ENCODE data around the gene STX18.
"Not testable (repeated sequence)": the region's sequence is repeated elsewhere in the genome, so short reads cannot be mapped to it uniquely, and the experiment has no call there.

Gene STX18

GRCh38 chr4:4474476-4474875 lies 67.4 kb downstream of the STX18 start:
- no peak for DNase-seq

- DNase-seq = no peak
Observed at GRCh38 chr4:4472344-4472958, 69.4 kb downstream of the STX18 start.

DNA sequence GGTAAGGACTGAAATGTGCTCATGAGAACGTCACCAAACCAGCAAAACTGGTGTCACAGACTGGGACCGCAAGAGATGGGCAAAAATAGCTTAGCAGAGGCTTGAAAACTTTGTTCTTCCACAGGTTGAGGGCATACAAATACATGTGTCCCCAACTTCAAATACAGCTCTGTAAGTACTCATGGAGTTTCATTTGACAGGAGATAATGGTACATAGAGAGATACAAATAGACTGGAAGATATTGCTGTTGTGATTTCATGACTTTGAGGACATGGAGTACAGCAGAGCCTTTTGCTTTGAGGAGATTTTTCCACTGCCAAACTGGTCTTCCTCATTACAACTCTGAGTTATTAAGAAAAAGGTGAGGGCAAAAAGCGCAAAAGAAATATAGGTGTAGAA lies 70.7 kb downstream of the STX18 start:
- DNase-seq = no peak

DNA sequence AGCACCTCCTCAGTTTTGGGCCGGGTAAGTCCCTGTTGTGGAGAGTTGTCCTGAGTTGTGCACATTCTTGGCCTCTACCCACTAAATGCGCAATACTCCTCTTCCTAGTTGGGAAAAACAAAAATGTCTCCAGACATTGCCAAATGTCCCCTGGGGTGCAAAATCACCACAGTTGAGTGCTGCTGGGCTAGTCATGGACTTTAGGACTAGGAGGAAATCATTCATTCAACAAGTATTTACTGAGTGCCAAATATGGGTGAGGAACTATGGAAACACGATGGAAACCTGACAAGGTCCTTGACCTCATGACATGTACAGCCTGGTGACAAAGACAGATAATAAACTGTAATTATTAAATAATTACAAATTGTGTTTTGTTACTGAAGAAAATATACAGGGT lies 71.6 kb downstream of the STX18 start:
- no peak for DNase-seq

DNA sequence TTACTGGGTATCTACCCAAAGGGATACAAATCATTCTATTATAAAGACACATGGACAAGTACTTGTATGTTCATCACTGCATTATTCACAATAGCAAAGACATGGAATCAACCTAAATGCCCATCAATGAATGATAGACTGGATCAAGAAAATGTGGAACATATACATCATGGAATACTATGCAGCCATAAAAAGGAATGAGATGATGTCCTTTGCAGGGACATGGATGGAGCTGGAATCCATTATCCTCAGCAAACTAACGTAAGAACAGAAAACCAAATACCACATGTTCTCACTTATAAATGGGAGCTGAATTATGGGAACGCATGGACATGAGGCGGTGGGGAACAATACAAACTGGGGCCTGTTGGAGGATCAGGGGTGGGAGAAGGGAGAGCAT lies 76.6 kb downstream of the STX18 start:
- not testable (repeated sequence) for DNase-seq

GRCh38 chr4:4462970-4463369 lies 78.9 kb downstream of the STX18 start:
- no peak for DNase-seq

DNA sequence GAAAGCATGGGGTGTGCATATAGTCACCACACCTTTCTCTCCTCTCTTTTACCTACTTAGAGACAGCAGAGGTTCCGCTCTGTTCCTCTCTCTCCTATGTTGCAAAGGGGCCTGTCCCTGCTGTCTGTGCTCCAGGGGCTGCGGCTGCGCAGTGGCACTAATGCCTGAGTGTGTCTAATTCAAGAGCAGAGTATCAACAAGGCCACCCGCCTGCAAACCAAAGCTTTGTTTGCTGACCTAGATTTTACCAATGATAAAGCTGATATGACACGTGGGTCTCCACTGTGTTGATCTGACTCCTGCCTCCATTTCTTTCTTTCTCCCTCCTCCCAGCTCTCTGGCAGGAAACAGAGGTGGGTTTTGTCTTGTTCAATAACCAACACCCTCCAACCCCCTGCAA lies 80.0 kb downstream of the STX18 start:
- peak; percentile 32 for DNase-seq

DNA sequence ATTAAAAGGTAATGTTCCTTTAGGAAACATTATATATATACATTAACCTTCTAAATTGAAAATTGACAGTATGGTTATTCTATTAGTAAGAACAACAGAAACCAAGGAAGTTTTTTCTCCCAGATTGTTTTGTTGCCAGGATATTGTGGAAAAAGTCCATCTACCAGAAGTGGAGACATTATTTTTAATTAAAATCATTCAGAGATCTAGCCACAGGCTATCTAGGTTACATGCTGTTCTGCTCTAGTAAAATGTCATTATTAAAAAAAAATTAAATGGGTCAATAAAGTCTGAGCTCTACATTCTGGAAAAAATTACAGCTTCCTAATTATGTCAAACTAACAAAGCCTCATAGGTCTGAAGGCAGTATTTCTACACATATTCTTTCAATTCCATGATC lies 80.7 kb downstream of the STX18 start:
- no peak for DNase-seq

DNA sequence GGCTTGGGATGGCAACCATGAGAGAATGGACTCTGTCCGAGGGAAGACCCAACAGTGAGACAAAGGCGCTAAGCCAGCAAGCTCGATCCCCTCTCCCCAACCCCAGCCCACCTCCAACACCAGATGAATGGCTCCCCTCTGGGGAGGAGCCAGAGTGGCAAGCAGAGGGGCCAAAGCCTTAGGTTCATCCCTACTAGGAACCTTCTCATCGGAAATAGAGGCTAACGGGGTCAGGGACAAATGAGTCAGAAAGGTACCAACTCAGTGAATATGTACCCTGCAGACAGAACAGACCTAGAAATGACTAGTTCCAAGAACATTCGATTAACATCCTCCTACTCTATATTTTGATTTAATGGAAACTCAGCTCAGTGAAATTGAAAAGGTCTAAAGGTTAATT lies 81.1 kb downstream of the STX18 start:
- no peak for DNase-seq

GRCh38 chr4:4459181-4459580 lies 82.7 kb downstream of the STX18 start:
- DNase-seq = no peak

- DNase-seq = no peak
Observed at GRCh38 chr4:4457803-4458553, 83.9 kb downstream of the STX18 start.

DNA sequence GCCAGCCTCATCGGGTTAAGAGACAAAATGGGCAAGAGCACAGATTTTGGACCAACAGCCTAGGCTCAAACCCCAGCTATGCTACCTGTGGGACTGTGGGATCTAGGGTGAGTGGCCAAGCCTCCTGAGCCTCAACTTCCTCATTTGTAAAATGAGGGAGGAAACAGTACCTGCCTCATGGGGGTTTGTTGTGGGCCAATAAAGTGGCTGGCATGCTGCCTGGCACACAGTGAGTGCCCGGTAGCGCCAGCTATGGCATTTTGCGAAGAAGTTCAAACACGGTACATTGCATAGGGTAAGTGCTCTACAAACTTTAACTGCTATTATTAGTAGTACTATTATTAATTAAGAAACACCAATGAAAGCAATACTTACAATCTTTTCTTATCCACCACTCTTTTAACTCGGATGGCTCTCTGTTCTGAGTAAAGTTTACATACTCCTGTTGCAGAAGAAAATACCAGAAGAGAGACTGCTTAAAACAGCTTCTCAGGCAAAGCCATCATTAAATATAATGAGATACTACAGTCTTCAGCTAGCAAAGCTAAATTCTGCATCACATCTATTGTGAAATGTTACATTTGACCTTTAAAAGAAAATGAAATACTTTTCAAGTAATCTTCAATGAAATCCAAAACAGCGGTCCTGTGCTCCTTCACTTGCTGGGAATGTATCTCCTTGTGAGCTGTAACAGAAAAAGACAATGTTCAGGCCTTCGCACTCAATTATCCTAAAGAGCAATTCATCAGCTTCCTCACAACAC lies 84.9 kb downstream of the STX18 start:
- no peak for DNase-seq

- no peak for DNase-seq
Observed at GRCh38 chr4:4456351-4456750, 85.5 kb downstream of the STX18 start.

GRCh38 chr4:4455210-4455865 lies 86.5 kb downstream of the STX18 start:
- no peak for DNase-seq

DNA sequence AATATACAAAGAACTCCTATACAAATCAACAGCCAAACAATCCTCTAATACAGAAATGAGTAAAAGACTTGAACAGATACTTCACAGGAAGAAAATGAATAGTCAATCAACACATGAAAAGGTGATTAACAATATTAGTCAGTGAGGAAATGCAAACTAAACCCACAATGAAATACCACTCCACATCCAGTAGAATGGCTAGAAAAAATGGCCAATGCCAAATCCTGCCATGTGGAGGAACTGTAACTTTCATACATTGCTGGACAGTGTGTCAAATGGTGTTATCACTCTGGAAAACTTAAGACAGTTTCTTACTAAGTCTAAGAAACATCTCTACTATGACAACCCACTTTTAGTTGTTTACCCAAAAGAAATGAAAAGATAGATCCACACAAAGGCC lies 95.4 kb downstream of the STX18 start:
- no peak for DNase-seq

GRCh38 chr4:4443821-4444220 lies 98.0 kb downstream of the STX18 start:
- no peak for DNase-seq

DNA sequence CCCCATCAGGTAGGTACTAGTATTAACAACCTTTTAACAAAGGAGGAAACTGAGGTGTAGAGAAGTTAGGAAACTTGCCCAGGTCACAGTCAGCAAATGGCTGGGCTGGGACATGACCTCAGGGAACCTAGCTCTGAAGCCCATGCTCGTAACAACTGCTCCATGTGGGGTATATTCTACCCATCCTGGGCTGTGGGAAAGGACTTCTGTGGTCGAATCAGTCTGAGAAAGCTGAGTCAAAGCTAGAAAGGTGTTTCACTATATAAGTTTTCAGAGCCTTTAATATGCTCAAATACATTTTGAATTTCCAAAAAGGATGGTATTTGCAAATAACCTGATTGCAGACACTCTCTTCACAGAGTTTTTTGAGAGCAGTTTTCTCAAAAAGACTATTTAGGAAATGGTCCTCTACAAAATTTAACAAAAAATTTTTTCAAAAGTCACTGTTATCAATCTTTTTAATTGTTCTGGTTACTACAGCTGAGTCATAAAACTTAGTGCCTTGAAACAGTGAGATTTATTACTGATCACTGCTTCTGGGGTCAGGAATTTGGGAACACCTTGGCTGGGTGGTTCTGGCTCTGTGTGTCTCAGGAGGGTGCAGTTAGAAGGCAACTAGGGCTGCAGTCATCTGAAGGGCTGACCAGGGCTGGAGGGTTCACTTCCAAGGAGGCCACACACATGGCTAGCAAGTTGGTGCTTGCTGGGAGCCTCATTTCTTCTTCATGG lies 101.4 kb downstream of the STX18 start:
- DNase-seq = no peak

DNA sequence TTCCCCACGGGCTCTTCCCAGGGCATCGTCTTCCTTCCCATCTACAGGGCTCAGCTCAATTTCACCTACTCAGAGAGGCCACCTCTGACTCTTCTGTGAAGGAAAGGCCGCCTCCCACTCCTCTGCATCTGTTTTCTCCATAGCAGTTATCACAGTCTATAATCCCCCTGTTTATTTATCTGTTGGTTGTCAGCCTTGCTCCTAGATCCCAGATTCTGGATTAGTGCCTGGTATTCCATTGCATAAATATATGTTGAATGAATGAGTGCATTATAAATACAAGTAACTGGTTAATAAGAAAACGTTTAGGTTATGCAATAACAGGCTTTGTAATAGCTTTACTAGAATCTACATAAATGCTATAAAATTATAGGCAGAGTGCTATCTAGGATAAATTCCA lies 102.1 kb downstream of the STX18 start:
- no peak for DNase-seq

- DNase-seq = no peak
Observed at GRCh38 chr4:4438891-4439290, 103.0 kb downstream of the STX18 start.

DNA sequence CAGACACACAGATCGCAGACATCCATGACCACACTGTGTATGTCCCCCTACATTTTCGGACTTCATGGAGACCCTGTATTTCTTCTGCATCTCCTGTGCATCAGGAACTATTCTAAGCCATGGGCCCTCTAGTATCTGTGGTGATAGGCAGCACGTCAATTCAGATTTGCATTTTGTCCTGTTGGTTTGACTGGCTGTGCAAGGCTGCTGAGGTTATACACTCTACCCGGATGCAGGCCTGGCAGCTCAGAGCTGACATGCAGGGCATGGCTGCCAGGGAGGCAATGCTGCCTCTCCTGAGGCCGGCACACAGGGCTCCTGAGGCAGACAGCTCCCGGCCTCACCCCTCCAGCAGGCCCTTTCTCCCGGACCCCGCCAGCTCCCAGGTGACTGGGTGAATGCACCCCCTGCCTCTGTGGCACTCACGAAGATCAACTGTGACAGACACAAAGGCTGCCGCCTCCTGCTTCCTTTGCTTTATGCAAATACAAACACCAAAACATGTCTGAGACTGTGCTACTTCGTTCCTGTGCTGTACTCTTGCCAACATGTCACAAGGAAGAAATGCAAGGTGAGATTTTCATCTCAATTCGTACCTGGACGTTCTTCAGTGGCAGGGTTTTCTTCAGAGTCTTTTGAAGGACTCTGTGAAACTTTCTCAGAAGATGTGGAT lies 103.9 kb downstream of the STX18 start:
- no peak for DNase-seq

GRCh38 chr4:4436244-4436823 lies 105.5 kb downstream of the STX18 start:
- no peak for DNase-seq

- no peak for DNase-seq
Observed at GRCh38 chr4:4433941-4434340, 107.9 kb downstream of the STX18 start.

All from activated CD8-positive, alpha-beta memory T cell treated with anti-CD3 and anti-CD28 coated beads, Interleukin-2, amount 50 U/mL, for 4 hours (primary cell).